HG02970 (cell line): ENCODE data around the gene H2BK1.

Experiments used
- ATAC-seq: cut with Tn5 transposase; IDR thresholded peaks from one replicate; pipeline ENCODE4 v1.9.1; 2021; ENCODE audit warnings: mild to moderate bottlenecking, moderate library complexity, moderate number of reproducible peaks; ENCODE audit not compliant: unreplicated experiment, low FRiP score

H2BK1 gene

GRCh38 chr7:151210087-151210854, at the start of gene H2BK1:
TSS of gene H2BK1 (minus strand) at chr7:151210488. CDS start at chr7:151210318, 170 bp downstream.
- ATAC-seq = no peak

DNA sequence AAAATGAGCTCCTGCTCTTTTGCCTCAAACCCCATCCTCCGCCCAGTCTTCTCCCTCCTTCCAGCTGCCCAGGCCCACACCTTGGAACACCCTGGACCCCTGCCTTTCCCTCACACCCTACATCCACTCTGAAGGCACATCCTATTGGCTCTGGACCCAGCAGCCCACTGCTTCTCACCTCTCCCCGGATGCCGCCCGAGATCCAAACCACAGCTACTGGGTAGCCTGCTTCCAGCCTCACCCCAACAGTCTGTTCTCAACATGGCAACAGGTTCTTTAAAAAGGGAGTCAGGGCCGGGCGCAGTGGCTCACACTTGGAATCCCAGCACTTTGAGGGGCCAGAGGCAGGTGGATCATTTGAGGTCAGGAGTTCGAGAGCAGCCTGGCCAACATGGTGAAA, 47.7 kb upstream of the H2BK1 start:
- ATAC-seq = no peak

DNA sequence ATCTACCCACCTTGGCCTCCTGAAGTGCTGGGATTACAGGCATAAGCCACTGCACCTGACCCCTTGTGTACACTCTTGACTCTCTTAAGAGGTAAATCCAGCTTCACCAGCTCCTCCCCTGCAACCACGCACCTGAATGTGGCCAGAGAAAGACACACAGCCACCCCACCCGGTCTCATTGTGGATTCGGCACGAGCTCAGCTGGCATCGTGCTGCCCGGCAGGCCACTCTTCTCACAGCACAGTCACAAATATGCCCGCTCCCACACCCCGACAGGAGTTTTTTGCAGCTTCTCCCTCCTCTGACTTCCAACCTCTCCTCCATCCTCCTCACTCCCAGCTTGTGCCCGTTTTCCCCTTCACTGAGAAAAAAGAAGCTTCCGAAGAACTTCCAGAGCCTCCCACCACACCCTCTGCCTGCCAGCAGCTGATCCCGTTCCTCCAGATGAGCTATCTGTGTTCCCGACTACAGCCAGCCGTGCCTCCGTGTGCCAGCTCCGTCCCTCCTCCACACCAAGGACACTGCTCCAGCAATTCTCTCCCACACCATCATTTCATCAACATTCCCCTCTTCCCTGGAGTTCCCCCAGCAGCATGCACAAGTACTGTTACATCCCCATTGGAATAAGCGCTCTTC, 46.2 kb upstream of the H2BK1 start:
- ATAC-seq = no peak

DNA sequence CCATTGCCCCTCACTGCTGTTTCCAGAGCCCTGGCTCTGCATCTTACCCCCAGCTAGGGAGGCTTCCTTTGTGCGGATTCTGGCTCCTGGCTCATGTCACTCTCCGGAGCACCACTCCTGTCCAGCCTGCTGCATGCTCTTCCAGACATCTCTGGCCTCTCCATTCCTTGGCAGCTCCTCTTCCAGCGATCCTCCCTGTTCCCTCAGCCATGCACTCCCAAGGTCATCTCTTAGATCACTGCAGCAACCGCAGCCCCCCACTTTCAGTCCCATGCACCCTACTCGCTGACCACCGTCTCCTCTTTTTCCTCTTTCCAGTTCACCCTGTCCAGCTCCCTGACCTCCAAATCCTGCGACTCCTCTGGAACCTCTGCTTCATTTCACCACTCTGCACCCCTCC, 45.1 kb upstream of the H2BK1 start:
- ATAC-seq = no peak

GRCh38 chr7:151254851-151255250, 44.6 kb upstream of the H2BK1 start:
- no peak for ATAC-seq

DNA sequence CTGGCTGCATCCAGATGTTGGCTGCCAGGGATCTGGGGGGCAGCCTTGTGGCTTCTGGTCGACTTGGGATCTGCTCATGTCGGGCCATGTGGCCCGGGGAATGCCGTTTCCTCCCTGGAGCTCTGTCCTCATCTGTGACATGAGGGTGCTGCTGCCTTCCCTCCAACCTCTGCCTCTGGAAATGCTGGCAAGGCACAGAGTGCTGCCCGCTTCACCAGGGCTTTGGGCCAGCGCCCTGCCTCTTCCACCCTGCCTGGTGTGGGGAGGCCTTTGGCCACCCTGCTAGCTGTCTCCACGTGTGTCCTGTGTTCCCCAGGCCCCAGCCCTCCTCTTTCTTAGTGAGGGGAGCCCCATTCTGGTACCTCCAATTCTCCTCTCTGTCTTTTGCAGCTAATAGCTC, 44.0 kb upstream of the H2BK1 start:
- no peak for ATAC-seq

DNA sequence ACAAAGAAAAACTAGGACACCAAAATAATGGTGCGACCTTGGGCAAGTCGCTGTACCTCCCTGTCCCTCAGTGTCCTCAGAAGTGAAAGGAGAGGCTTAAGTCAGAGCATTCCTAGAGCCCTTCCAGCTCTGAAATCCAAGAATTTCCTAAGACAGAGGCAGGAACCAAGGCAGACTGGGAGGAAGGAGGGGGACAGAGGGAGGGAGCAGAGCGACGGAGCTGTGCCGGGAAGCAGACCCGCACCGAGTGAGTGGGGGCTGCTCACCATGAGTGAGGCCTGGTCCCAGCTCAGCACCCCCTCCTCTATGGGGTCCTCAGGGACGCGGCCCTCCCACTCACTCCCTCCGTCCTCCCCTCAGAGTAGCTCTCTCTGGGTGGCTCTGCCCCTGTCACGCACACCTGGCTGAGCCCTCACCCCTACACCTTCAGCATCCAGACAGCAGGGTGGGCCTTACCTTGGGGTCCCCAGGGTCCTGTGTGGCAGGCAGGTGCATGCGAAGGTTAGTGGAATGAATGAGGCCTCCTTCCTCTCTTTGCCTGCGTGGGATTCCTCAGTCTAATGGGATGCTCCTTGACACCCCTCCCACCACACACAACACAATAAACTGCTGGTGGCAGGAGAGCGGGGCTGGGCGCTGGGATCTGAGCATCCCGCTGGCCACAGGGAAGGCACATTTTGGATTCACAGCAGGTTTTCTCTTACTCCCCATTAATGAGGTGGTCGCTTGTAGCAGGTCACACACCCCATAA, 42.8 kb upstream of the H2BK1 start:
- no peak for ATAC-seq

DNA sequence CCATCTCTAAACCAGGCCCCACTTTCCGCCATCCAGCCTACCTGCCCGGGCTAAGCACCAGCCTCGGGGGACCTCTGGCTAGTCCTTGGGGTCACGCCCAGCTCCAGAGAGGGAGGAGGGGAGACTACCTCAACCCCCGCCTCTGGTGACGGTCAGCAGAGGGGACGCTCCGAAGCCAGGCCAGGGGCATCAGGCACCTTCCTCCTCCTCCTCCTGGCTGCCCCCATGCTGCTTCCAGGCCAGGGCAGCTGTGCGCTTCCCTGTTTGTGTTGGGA, 42.2 kb upstream of the H2BK1 start:
- no peak for ATAC-seq

DNA sequence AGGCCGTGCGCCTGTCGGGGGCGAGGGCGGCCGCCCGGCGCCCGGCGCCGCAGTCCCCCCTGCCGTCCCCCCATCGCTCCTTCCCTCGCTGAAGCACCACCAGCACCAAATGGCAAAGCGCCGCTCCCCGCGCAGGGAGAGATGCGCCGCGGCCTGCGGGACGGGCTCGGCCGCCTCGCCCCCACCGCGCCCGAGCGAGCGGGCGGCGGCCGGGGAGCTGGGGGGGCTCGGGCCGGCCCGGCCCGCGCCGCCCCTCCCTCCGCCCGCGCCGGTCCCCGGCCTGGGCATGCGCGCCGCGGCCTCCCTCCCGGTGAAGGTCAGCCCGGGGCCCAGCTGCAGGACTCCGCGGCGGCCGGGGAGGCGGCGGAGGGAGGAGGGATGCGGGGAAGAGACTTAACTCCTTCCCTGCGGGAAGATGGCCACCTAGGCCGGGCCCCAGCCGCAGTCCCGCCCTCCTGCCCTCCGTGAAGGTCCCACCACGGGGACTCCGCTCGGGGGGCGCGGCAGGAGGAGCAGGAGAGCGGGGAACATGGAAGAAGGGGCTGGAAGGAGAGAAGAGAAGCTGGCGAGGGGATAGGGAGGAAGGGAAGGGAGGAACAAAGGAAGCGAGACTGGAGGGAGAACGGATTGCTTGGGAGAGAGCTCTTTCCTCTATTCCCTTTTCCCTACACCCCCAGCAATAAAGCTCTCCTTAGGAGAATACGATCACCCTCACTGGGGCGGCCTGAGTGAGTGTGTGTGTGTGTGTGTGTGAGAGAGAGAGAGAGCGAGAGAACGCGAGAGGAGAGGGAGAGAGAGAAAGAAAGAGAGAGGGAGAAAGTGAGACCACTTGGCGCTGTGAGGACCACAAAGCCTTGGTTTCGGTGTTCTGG, 41.6 kb upstream of the H2BK1 start:
- ATAC-seq = no peak

DNA sequence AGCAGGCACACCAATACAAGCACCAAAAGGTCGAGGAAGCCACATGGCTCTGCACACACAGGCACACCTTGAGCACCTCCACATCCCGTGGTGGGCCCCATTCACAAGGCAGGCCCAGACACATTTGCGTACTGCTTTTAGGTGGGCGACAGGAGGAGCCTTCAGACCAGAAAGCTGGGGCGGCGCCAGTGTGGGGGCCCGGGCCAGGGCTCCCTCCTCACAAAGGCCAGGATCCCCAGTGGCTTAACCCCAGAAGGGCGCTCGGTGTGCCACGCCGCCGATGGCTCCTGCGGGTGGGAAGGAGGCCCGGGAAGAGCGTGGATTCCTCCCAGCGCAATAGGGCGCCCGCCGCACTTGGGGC, 41.0 kb upstream of the H2BK1 start:
- ATAC-seq = no peak

- no peak for ATAC-seq
Measured at GRCh38 chr7:151250181-151251132, 40.2 kb upstream of the H2BK1 start.

GRCh38 chr7:151249732-151250072, 39.4 kb upstream of the H2BK1 start:
- no peak for ATAC-seq

GRCh38 chr7:151249034-151249731, 38.9 kb upstream of the H2BK1 start:
- ATAC-seq = no peak

DNA sequence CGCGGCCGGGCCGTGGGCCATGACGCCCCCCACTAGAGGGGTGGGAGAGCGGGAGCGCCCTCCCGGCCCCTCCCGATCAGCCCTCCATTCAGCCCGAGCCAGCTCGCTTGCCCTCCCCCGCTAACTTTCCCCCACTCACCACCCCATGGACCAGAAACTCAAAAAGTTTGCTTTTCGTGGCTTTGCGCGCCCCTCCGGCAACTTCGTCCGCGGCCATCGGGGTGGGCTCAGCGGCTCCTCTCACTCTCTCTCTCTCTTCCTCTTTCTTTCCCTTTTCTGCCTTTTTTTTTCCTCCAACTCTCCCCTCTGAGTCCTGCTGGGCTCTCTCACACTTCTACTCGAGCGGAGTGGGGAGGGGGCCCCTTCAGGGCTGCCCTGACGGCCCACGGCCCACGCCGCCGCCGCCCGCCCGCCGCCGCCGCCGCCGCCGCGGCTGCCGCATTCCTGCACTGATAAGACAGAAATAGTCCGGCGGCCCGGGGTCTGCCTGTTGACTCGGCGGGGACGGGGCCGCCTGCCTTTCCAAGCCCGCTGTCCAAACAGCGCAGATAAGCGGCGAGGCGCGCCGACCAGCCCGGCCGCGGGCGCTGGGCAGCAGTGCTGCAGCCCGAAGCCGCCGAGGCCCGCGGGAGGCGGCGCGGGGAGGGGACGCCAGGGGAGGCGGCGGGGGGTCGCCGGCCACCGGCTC, 38.2 kb upstream of the H2BK1 start, which contains the start of gene SMARCD3:
SMARCD3 (minus strand) TSS at position 349 of the 688 bp plus-strand sequence; CDS start at position 217, 132 bp downstream.
- no peak for ATAC-seq

- no peak for ATAC-seq
Measured at GRCh38 chr7:151247611-151248345, 37.5 kb upstream of the H2BK1 start.

DNA sequence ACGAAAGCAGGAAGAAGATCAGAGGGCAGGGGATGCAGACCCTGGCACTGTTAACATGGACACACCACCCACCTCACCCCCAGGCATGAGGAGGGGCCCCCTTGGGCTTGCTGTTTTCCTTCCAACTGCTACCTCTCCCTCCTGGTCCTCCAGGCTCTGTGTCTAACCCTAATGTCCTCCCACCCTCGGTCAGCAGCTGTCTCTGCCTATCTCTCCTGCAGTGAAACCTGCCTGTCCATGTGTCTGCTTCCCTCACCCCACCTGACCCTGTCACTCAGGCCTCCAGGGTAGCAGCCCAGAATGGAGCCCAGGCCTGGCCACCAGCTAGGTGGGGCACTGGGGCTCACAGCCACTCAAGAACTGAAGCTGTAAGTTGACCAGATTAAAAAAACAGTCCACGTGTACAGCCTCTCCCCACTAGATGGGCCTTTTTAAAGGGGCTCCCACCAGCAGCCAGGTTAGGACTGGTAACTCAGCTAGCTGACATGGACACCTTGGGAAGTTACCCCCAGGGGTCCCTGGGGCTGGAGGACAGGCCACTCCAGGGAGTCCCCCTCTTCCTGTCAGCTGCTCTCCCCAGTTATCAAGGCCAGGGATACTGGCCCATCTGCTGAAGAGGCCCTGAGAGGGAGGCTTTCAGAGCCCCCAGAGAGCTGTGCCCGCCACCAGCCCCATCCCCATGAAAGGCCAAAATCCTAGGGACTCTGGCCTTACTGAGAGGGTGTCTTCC, 36.7 kb upstream of the H2BK1 start:
- no peak for ATAC-seq
